GM23338 (cell line): ENCODE data around the gene WBP4. TPM values are rescaled to one million over a fixed set of nuclear protein-coding genes. Genes with fewer than 3 reads are reported as not detected.
A peak's percentile ranks its signal among the peaks of the same experiment; 100 is the strongest.

Experiments used
- ATAC-seq: fragments of 200-7000 bp; cut with Tn5 transposase; 3 replicates; pipeline ENCODE4 v1.9.1; 2020
- DNase-seq: peaks from one replicate; pipeline ENCODE4 v3.0.0-alpha.2; 2015; ENCODE audit warnings: low spot score
- H2AFZ ChIP-seq: fragments of 200-600 bp; sonication (generic); 2 replicates; pipeline ENCODE4 v1.8.0; 2016; ENCODE audit warnings: antibody characterized with exemption, mild to moderate bottlenecking, moderate library complexity
- H3F3A ChIP-seq: fragments of 200-600 bp; sonication (generic); replicated peaks from 2 replicates; pipeline ENCODE4 v1.8.0; 2017; ENCODE audit warnings: antibody characterized with exemption, mixed run types, low read depth
- H3K27ac ChIP-seq: fragments of 200-600 bp; sonication (generic); 2 replicates; pipeline ENCODE4 v1.6.1; 2016; ENCODE audit warnings: low read depth
- H3K27me3 ChIP-seq: fragments of 200-600 bp; sonication (generic); 2 replicates; pipeline ENCODE4 v1.8.0; 2016; ENCODE audit warnings: mild to moderate bottlenecking, mixed run types, moderate library complexity; ENCODE audit not compliant: insufficient read depth
- H3K36me3 ChIP-seq: fragments of 200-600 bp; sonication (generic); 2 replicates; pipeline ENCODE4 v1.8.0; 2016; ENCODE audit warnings: mild to moderate bottlenecking; ENCODE audit not compliant: insufficient read depth
- H3K4me1 ChIP-seq: fragments of 200-600 bp; sonication (generic); 2 replicates; pipeline ENCODE4 v1.8.0; 2016; ENCODE audit warnings: mild to moderate bottlenecking, moderate library complexity; ENCODE audit not compliant: insufficient read depth
- H3K4me2 ChIP-seq: fragments of 200-600 bp; sonication (generic); 2 replicates; pipeline ENCODE4 v1.7.1; 2017; ENCODE audit warnings: mixed run types
- H3K4me3 ChIP-seq: fragments of 200-600 bp; sonication (generic); 2 replicates; pipeline ENCODE4 v1.6.1; 2016; ENCODE audit warnings: mixed run types
- H3K79me2 ChIP-seq: fragments of 200-600 bp; sonication (generic); replicated peaks from 2 replicates; pipeline ENCODE4 v1.8.0; 2017; ENCODE audit warnings: mild to moderate bottlenecking; ENCODE audit not compliant: insufficient read depth
- H3K9me2 ChIP-seq: fragments of 200-600 bp; sonication (generic); 2 replicates; pipeline ENCODE4 v1.8.0; 2017; ENCODE audit not compliant: insufficient read depth
- H4K20me1 ChIP-seq: fragments of 200-600 bp; sonication (generic); replicated peaks from 2 replicates; pipeline ENCODE4 v1.8.0; 2017; ENCODE audit warnings: mild to moderate bottlenecking; ENCODE audit not compliant: insufficient read depth
- H3K27ac Mint-ChIP-seq: 2 replicates; pipeline ENCODE4 v1.8.0; 2020; ENCODE audit warnings: inconsistent platforms, mild to moderate bottlenecking, moderate library complexity, mixed read lengths
- H3K27me3 Mint-ChIP-seq: 3 replicates; pipeline ENCODE4 v1.8.0; 2022; ENCODE audit warnings: low read depth, mild to moderate bottlenecking, moderate library complexity, mixed read lengths, inconsistent platforms; ENCODE audit not compliant: insufficient read depth, poor library complexity
- H3K36me3 Mint-ChIP-seq: 3 replicates; pipeline ENCODE4 v1.8.0; 2021; ENCODE audit warnings: low read depth, mild to moderate bottlenecking, inconsistent platforms, moderate library complexity, mixed read lengths
- H3K4me1 Mint-ChIP-seq: 3 replicates; pipeline ENCODE4 v1.8.0; 2020; ENCODE audit warnings: mild to moderate bottlenecking, inconsistent platforms, mixed read lengths
- H3K4me3 Mint-ChIP-seq: 3 replicates; pipeline ENCODE4 v1.8.0; 2021; ENCODE audit warnings: moderate library complexity, mild to moderate bottlenecking, inconsistent platforms, mixed read lengths
- H3K9me3 Mint-ChIP-seq: 3 replicates; pipeline ENCODE4 v1.8.0; 2020; ENCODE audit warnings: moderate library complexity, mild to moderate bottlenecking, inconsistent platforms, mixed read lengths
- EZH2 ChIP-seq: fragments of 200-600 bp; sonication (generic); IDR thresholded peaks from one replicate; pipeline ENCODE4 v1.8.0; 2017; ENCODE audit warnings: antibody characterized with exemption, mild to moderate bottlenecking, low read depth; ENCODE audit not compliant: unreplicated experiment
- EZH2phosphoT487 ChIP-seq: fragments of 200-600 bp; sonication (generic); IDR thresholded peaks from one replicate; pipeline ENCODE4 v1.8.1; 2018; ENCODE audit warnings: antibody characterized with exemption; ENCODE audit not compliant: unreplicated experiment
- NANOG ChIP-seq: IDR thresholded peaks from 2 replicates; pipeline ENCODE4 v1.6.1; 2016; ENCODE audit warnings: antibody characterized with exemption, borderline replicate concordance
- POLR2AphosphoS5 ChIP-seq: IDR thresholded peaks from 2 replicates; pipeline ENCODE4 v1.6.1; 2016; ENCODE audit warnings: antibody characterized with exemption, low read depth
- STAT1 ChIP-seq: IDR thresholded peaks from one replicate; pipeline ENCODE4 v1.6.1; 2016; ENCODE audit warnings: antibody characterized with exemption; ENCODE audit not compliant: unreplicated experiment
- polyA plus RNA-seq: library from polyadenylated mRNA; unstranded; fragments of >200 nt; fragmentation: Nextera tagmentation; extraction: Ambion mirVana; gene quantifications from 2 replicates; pipeline ENCODE4 v1.2.1, GENCODE V29; 2016
- total RNA-seq: library from RNA; depleted of rRNA; stranded (reverse); fragments of >200 nt; shearing (Covaris generic); gene quantifications from 2 replicates; pipeline ENCODE4 v1.2.3, GENCODE V29; 2014
- TF ChIP-seq, protein P1 (sequence below), 2 experiments: fragments of 200-600 bp in 1 of 2; sonication (generic) in 1 of 2; conservative IDR thresholded peaks; 2 replicates each; pipeline versions ENCODE4 v1.5.1 to v1.6.1; 2016 to 2017; ENCODE audit warnings: antibody characterized with exemption in 2 of 2, low read depth in 2 of 2, mild to moderate bottlenecking in 2 of 2, moderate library complexity in 1 of 2
- TF ChIP-seq, protein P2 (sequence below): IDR thresholded peaks from 2 replicates; pipeline ENCODE4 v1.6.1; 2016; ENCODE audit warnings: antibody characterized with exemption
- TF ChIP-seq, protein P3 (sequence below): IDR thresholded peaks from one replicate; pipeline ENCODE4 v1.6.1; 2018; ENCODE audit warnings: antibody characterized with exemption; ENCODE audit not compliant: unreplicated experiment
- TF ChIP-seq, protein P4 (sequence below): fragments of 250-450 bp; sonication (Bioruptor Pico); IDR thresholded peaks from 2 replicates; pipeline ENCODE4 v1.5.0; 2020; ENCODE audit warnings: mild to moderate bottlenecking, moderate library complexity

The WBP4 gene
- total and polyA plus RNA-seq, 2 experiments from 2014 or later, result 7.6 to 33.8 TPM

DNA sequence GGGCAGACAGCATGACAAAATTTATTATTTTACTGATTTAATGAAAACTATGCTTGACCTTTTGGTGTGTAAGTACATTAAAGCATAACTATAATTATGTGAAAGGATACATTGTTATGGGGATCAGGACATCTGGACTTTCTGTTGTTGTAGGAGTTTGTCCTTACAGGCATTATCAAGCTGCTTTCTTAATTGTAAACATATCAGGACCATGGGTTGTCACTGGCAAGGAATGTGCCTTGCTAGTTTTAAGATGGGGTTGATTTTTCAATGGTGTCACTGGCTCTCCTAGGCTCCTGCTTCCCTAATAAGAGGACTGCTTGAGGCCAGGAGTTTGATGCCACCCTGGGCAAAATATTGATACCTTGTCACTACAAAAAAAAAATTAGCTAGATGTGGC is 38.7 kb downstream of the WBP4 start:
- DNase-seq (no peak), ATAC-seq (no peak)
- H3K27ac Mint-ChIP-seq, result no peak overlapping the region
- no peaks in the 10 kb centered on the region for H3K36me3 Mint-ChIP-seq
- no peaks in the 10 kb centered on the region for H3K36me3 ChIP-seq
- H3K9me3 Mint-ChIP-seq, result peaks cover 2% of the 10 kb centered on the region; the same call in 2 of the 3 replicates
- TF ChIP-seq STAT1 (no peak), POLR2AphosphoS5 (no peak)
- TF ChIP-seq, protein P1, sequence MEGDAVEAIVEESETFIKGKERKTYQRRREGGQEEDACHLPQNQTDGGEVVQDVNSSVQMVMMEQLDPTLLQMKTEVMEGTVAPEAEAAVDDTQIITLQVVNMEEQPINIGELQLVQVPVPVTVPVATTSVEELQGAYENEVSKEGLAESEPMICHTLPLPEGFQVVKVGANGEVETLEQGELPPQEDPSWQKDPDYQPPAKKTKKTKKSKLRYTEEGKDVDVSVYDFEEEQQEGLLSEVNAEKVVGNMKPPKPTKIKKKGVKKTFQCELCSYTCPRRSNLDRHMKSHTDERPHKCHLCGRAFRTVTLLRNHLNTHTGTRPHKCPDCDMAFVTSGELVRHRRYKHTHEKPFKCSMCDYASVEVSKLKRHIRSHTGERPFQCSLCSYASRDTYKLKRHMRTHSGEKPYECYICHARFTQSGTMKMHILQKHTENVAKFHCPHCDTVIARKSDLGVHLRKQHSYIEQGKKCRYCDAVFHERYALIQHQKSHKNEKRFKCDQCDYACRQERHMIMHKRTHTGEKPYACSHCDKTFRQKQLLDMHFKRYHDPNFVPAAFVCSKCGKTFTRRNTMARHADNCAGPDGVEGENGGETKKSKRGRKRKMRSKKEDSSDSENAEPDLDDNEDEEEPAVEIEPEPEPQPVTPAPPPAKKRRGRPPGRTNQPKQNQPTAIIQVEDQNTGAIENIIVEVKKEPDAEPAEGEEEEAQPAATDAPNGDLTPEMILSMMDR (conservative IDR thresholded peaks at IDR 0.05; ENCODE audit: low read depth in 2 of 2), result no peak
- no peaks in the 10 kb centered on the region for H3F3A ChIP-seq
- no peaks in the 10 kb centered on the region for H3K79me2 ChIP-seq
- no peak overlapping the region for H3K27ac ChIP-seq
- H3K27me3 ChIP-seq, result no peaks in the 10 kb centered on the region
- H3K4me3 Mint-ChIP-seq, result no peak overlapping the region
- H2AFZ ChIP-seq, result peak overlapping the region; percentile 64; the same call in 1 of the 2 replicates
- H3K4me3 ChIP-seq, result no peak overlapping the region
- no peaks in the 10 kb centered on the region for H4K20me1 ChIP-seq
- H3K4me1 Mint-ChIP-seq, result no peaks in the 10 kb centered on the region; the same call in 2 of the 3 replicates
- no peaks in the 10 kb centered on the region for H3K4me1 ChIP-seq
- H3K4me2 ChIP-seq, result no peak overlapping the region
- no peaks in the 10 kb centered on the region for H3K27me3 Mint-ChIP-seq
- no peaks in the 10 kb centered on the region for H3K9me2 ChIP-seq

DNA sequence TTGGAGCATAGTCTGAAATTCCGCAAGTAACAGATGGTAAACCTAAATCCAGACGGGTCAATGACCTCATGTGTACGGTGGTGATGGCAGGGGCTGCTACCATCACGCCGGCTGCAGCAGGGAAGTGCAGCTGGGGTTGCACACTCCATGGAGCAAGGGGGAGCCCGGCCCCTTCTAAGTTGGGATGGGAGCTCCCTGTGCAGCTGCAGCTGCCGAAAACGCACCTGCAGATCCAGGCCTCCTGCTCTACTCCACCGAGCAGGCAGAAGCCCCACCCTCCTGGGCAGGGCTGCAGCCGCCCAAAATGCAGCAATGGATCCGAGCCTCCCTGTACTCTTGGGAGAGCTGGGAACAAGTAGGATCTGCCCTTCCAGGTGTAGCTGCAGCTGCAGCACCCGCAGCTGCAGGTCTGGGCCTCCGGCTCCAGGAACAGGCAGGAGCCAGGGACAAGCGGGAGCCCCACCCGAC is 45.8 kb downstream of the WBP4 start:
- Histone ChIP-seq H3K27ac (no peak overlapping the region), H3K4me1 (no peaks in the 10 kb centered on the region), H3K79me2 (no peaks in the 10 kb centered on the region), H3K27me3 (no peaks in the 10 kb centered on the region), H4K20me1 (no peaks in the 10 kb centered on the region), H3F3A (no peaks in the 10 kb centered on the region), H2AFZ (peak overlapping the region; percentile 80), H3K36me3 (no peaks in the 10 kb centered on the region), H3K4me2 (no peak overlapping the region), H3K4me3 (no peak overlapping the region), H3K9me2 (no peaks in the 10 kb centered on the region)
- no peak overlapping the region for H3K4me3 Mint-ChIP-seq
- peaks cover 17% of the 10 kb centered on the region; the same call in 1 of the 3 replicates for H3K9me3 Mint-ChIP-seq
- H3K36me3 Mint-ChIP-seq, result peaks cover 6% of the 10 kb centered on the region; the same call in 2 of the 3 replicates
- ATAC-seq (peak; percentile 77), DNase-seq (peak; percentile 11)
- H3K27ac Mint-ChIP-seq, result no peak overlapping the region
- H3K27me3 Mint-ChIP-seq, result no peaks in the 10 kb centered on the region
- H3K4me1 Mint-ChIP-seq, result no peaks in the 10 kb centered on the region
- TF ChIP-seq, protein P2, sequence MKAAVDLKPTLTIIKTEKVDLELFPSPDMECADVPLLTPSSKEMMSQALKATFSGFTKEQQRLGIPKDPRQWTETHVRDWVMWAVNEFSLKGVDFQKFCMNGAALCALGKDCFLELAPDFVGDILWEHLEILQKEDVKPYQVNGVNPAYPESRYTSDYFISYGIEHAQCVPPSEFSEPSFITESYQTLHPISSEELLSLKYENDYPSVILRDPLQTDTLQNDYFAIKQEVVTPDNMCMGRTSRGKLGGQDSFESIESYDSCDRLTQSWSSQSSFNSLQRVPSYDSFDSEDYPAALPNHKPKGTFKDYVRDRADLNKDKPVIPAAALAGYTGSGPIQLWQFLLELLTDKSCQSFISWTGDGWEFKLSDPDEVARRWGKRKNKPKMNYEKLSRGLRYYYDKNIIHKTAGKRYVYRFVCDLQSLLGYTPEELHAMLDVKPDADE, result no peak
- TF ChIP-seq EZH2phosphoT487, result no peak
- TF ChIP-seq, protein P3, sequence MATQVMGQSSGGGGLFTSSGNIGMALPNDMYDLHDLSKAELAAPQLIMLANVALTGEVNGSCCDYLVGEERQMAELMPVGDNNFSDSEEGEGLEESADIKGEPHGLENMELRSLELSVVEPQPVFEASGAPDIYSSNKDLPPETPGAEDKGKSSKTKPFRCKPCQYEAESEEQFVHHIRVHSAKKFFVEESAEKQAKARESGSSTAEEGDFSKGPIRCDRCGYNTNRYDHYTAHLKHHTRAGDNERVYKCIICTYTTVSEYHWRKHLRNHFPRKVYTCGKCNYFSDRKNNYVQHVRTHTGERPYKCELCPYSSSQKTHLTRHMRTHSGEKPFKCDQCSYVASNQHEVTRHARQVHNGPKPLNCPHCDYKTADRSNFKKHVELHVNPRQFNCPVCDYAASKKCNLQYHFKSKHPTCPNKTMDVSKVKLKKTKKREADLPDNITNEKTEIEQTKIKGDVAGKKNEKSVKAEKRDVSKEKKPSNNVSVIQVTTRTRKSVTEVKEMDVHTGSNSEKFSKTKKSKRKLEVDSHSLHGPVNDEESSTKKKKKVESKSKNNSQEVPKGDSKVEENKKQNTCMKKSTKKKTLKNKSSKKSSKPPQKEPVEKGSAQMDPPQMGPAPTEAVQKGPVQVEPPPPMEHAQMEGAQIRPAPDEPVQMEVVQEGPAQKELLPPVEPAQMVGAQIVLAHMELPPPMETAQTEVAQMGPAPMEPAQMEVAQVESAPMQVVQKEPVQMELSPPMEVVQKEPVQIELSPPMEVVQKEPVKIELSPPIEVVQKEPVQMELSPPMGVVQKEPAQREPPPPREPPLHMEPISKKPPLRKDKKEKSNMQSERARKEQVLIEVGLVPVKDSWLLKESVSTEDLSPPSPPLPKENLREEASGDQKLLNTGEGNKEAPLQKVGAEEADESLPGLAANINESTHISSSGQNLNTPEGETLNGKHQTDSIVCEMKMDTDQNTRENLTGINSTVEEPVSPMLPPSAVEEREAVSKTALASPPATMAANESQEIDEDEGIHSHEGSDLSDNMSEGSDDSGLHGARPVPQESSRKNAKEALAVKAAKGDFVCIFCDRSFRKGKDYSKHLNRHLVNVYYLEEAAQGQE, result no peak
- TF ChIP-seq, protein P4, sequence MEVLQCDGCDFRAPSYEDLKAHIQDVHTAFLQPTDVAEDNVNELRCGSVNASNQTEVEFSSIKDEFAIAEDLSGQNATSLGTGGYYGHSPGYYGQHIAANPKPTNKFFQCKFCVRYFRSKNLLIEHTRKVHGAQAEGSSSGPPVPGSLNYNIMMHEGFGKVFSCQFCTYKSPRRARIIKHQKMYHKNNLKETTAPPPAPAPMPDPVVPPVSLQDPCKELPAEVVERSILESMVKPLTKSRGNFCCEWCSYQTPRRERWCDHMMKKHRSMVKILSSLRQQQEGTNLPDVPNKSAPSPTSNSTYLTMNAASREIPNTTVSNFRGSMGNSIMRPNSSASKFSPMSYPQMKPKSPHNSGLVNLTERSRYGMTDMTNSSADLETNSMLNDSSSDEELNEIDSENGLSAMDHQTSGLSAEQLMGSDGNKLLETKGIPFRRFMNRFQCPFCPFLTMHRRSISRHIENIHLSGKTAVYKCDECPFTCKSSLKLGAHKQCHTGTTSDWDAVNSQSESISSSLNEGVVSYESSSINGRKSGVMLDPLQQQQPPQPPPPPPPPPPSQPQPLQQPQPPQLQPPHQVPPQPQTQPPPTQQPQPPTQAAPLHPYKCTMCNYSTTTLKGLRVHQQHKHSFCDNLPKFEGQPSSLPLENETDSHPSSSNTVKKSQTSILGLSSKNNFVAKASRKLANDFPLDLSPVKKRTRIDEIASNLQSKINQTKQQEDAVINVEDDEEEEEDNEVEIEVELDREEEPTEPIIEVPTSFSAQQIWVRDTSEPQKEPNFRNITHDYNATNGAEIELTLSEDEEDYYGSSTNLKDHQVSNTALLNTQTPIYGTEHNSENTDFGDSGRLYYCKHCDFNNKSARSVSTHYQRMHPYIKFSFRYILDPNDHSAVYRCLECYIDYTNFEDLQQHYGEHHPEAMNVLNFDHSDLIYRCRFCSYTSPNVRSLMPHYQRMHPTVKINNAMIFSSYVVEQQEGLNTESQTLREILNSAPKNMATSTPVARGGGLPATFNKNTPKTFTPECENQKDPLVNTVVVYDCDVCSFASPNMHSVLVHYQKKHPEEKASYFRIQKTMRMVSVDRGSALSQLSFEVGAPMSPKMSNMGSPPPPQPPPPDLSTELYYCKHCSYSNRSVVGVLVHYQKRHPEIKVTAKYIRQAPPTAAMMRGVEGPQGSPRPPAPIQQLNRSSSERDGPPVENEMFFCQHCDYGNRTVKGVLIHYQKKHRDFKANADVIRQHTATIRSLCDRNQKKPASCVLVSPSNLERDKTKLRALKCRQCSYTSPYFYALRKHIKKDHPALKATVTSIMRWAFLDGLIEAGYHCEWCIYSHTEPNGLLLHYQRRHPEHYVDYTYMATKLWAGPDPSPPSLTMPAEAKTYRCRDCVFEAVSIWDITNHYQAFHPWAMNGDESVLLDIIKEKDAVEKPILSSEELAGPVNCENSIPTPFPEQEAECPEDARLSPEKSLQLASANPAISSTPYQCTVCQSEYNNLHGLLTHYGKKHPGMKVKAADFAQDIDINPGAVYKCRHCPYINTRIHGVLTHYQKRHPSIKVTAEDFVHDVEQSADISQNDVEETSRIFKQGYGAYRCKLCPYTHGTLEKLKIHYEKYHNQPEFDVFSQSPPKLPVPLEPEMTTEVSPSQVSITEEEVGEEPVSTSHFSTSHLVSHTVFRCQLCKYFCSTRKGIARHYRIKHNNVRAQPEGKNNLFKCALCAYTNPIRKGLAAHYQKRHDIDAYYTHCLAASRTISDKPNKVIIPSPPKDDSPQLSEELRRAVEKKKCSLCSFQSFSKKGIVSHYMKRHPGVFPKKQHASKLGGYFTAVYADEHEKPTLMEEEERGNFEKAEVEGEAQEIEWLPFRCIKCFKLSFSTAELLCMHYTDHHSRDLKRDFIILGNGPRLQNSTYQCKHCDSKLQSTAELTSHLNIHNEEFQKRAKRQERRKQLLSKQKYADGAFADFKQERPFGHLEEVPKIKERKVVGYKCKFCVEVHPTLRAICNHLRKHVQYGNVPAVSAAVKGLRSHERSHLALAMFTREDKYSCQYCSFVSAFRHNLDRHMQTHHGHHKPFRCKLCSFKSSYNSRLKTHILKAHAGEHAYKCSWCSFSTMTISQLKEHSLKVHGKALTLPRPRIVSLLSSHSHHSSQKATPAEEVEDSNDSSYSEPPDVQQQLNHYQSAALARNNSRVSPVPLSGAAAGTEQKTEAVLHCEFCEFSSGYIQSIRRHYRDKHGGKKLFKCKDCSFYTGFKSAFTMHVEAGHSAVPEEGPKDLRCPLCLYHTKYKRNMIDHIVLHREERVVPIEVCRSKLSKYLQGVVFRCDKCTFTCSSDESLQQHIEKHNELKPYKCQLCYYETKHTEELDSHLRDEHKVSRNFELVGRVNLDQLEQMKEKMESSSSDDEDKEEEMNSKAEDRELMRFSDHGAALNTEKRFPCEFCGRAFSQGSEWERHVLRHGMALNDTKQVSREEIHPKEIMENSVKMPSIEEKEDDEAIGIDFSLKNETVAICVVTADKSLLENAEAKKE (CRISPR knock-in tag), result no peak
- TF ChIP-seq NANOG, result no peak
- no peak for TF ChIP-seq STAT1
- no peak for TF ChIP-seq EZH2
